Muscle of back (tissue), 11 donors: ENCODE data around the gene ARL14EP. TPM values are rescaled to one million over a fixed set of nuclear protein-coding genes. Genes with fewer than 3 reads are reported as not detected.

Experiments
- DNase-seq, 3 donors: peaks; one replicate each; pipeline versions ENCODE4 v3.0.0 to v3.0.0-alpha.2; 2013
- polyA plus RNA-seq, 10 donors: library from polyadenylated mRNA; unstranded; fragments of 120-200 nt; gene quantifications; one replicate each; pipeline ENCODE4 v1.2.1, GENCODE V29; 2013; ENCODE audit not compliant: insufficient read length in 10 of 10

ARL14EP gene
- polyA plus RNA-seq, 10 donors = 31.7 to 41.7 (median 36.8) TPM

GRCh38 chr11:30368394-30368793 is 45.5 kb downstream of the ARL14EP start:
- DNase-seq = no peak

GRCh38 chr11:30370164-30370563 is 47.3 kb downstream of the ARL14EP start:
- DNase-seq = no peak

- no peak for DNase-seq
These were observed 54.4 kb downstream of the ARL14EP start for GRCh38 chr11:30377347-30377746.

GRCh38 chr11:30380846-30381245 is 57.9 kb downstream of the ARL14EP start:
- no peak for DNase-seq

GRCh38 chr11:30381879-30382278 is 59.0 kb downstream of the ARL14EP start:
- DNase-seq = no peak

Other genes starting within 250 kb of the ARL14EP start
- gene FSHB, start 92.1 kb upstream of the ARL14EP start, polyA plus RNA-seq = not detected